MM.1S (cell line): ENCODE measurements around the gene EVPLL.
A peak's percentile ranks its signal among the peaks of the same experiment; 100 is the strongest.

Source experiments
- DNase-seq: peaks from one replicate; pipeline ENCODE4 v3.0.0-alpha.2; 2015
- H2AFZ ChIP-seq: fragments of 300-600 bp; sonication (generic); 2 replicates; pipeline ENCODE4 v1.6.0; 2016; ENCODE audit warnings: antibody characterized with exemption, low read length
- H3F3A ChIP-seq: fragments of 300-600 bp; sonication (generic); 2 replicates; pipeline ENCODE4 v1.6.1; 2016; ENCODE audit warnings: mild to moderate bottlenecking, antibody characterized with exemption, low read length, moderate library complexity, mixed read lengths; ENCODE audit not compliant: insufficient read depth
- H3K27ac ChIP-seq: fragments of 300-600 bp; sonication (generic); 2 replicates; pipeline ENCODE4 v1.5.1; 2016; ENCODE audit warnings: mild to moderate bottlenecking, low read length
- H3K27me3 ChIP-seq: fragments of 300-600 bp; sonication (generic); replicated peaks from 2 replicates; pipeline ENCODE4 v1.6.0; 2016; ENCODE audit warnings: low read length; ENCODE audit not compliant: insufficient read depth
- H3K36me3 ChIP-seq: fragments of 300-600 bp; sonication (generic); replicated peaks from 2 replicates; pipeline ENCODE4 v1.6.1; 2016; ENCODE audit warnings: mild to moderate bottlenecking, low read length, mixed read lengths; ENCODE audit not compliant: insufficient read depth
- H3K4me1 ChIP-seq: fragments of 300-600 bp; sonication (generic); 2 replicates; pipeline ENCODE4 v1.6.1; 2016; ENCODE audit warnings: low read length, mixed read lengths
- H3K4me2 ChIP-seq: fragments of 300-600 bp; sonication (generic); 2 replicates; pipeline ENCODE4 v1.6.0; 2016; ENCODE audit warnings: low read depth, low read length
- H3K4me3 ChIP-seq: fragments of 300-600 bp; sonication (generic); 2 replicates; pipeline ENCODE4 v1.5.1; 2016; ENCODE audit warnings: low read length, mixed read lengths
- H3K79me2 ChIP-seq: fragments of 300-600 bp; sonication (generic); 2 replicates; pipeline ENCODE4 v1.6.1; 2016; ENCODE audit warnings: mixed run types, low read length, mixed read lengths
- H3K9ac ChIP-seq: fragments of 300-600 bp; sonication (generic); 2 replicates; pipeline ENCODE4 v1.6.1; 2016; ENCODE audit warnings: low read length, mixed read lengths
- H3K9me2 ChIP-seq: fragments of 300-600 bp; sonication (generic); replicated peaks from 2 replicates; pipeline ENCODE4 v1.6.1; 2016; ENCODE audit warnings: mild to moderate bottlenecking, low read length, mixed read lengths; ENCODE audit not compliant: insufficient read depth
- H3K9me3 ChIP-seq: fragments of 300-600 bp; sonication (generic); replicated peaks from 2 replicates; pipeline ENCODE4 v1.6.1; 2016; ENCODE audit warnings: mild to moderate bottlenecking, low read length, mixed read lengths; ENCODE audit not compliant: insufficient read depth
- H4K20me1 ChIP-seq: fragments of 300-600 bp; sonication (generic); 2 replicates; pipeline ENCODE4 v1.6.1; 2016; ENCODE audit warnings: mild to moderate bottlenecking, low read length, moderate library complexity, mixed read lengths; ENCODE audit not compliant: insufficient read depth
- EZH2 ChIP-seq: fragments of 300-600 bp; sonication (generic); optimal IDR thresholded peaks from 2 replicates; pipeline ENCODE3; 2017; ENCODE audit warnings: low read depth, mild to moderate bottlenecking, antibody characterized with exemption, low read length, mixed read lengths
- EZH2phosphoT487 ChIP-seq: fragments of 300-600 bp; sonication (generic); IDR thresholded peaks from 2 replicates; pipeline ENCODE4 v1.6.1; 2018; ENCODE audit warnings: antibody characterized with exemption, low read length
- TF ChIP-seq, protein P1 (sequence below): fragments of 300-600 bp; sonication (generic); IDR thresholded peaks from 2 replicates; pipeline ENCODE4 v1.5.1; 2016; ENCODE audit warnings: antibody characterized with exemption, low read length, mixed read lengths

The EVPLL gene

DNA sequence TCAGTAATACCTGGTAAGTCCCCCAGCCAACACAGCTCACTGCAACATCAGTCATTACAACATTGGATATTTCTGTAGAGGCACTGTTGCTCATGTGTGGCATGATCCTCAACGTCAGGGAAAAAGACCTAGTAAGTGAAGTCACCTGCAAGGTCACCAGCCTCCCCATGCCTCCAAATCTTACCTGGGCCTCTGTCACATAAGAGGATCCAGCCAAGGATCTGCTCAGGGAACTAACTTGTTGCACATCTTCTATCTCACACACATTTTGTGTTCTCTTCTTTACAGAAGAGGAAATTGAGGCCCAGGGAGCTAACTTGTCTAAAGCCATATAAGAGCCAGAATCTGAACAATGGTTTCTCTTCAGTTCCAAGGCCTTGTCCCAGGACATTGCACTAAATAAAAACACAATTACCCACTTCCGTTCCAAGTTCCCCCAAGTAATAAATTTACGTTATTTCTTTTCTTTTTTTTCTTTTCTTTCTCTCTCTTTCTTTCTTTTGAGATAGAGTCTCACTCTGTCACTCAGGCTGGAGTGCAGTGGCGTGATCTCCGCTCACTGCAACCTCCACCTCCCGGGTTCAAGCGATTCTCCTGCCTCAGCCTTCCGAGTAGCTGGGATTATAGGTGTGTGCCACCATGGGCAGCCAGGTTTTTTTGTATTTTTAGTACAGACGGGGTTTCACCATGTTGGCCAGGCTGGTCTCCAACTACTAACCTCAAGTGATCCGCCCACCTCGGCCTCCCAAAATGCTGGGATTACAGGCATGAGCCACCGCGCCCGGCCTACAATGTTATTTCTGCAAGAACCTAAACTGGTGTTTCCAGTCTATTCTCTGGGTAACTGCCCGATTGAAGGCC lies 15.5 kb upstream of the EVPLL start:
- no peak for DNase-seq
- H3K27ac ChIP-seq, result no peak overlapping the region
- H3K79me2 ChIP-seq, result peaks cover 48% of the 10 kb centered on the region

DNA sequence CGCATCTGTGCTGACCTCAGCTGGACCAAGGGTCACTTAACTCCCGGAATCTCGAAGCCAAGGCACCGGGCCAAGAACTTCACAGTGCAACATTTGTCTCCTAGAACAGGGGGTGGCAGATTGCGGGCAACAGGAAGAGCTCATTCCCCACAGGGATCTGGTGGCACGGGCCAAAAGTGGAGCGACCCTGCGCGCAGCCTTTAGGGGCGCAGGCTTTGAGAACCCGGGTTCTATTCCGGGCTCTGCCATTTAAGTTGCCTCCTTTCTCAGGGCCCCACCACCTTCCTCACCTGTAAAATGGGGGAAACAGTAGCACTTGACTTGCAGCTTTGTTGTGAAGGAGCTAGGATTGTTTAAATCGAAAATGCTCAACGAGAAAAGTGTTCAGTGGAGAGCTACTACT lies 14.9 kb upstream of the EVPLL start:
- no peaks in the 10 kb centered on the region for H4K20me1 ChIP-seq
- no peaks in the 10 kb centered on the region for H3K9me3 ChIP-seq
- DNase-seq, result peak; percentile 21
- peak overlapping the region; percentile 94 for H3K4me3 ChIP-seq
- H3K9ac ChIP-seq, result peak overlapping the region; percentile 83
- H3F3A ChIP-seq, result no peaks in the 10 kb centered on the region
- H3K4me1 ChIP-seq, result no peaks in the 10 kb centered on the region
- H3K36me3 ChIP-seq, result no peaks in the 10 kb centered on the region
- peak overlapping the region; percentile 87 for H2AFZ ChIP-seq
- TF ChIP-seq EZH2phosphoT487, result no peak
- H3K27ac ChIP-seq, result peak overlapping the region; percentile 20; the same call in 1 of the 2 replicates
- H3K9me2 ChIP-seq, result no peaks in the 10 kb centered on the region
- H3K4me2 ChIP-seq, result peak overlapping the region; percentile 58
- H3K79me2 ChIP-seq, result peaks cover 42% of the 10 kb centered on the region
- H3K27me3 ChIP-seq, result no peaks in the 10 kb centered on the region

More for the DNA sequence above, 15.5 kb upstream of the EVPLL start:
- Histone ChIP-seq H3F3A (no peaks in the 10 kb centered on the region), H3K9me3 (no peaks in the 10 kb centered on the region), H3K9ac (peak overlapping the region; percentile 83; the same call in 1 of the 2 replicates), H4K20me1 (no peaks in the 10 kb centered on the region), H3K4me3 (peak overlapping the region; percentile 94), H3K4me2 (peak overlapping the region; percentile 58), H3K4me1 (no peaks in the 10 kb centered on the region), H3K36me3 (no peaks in the 10 kb centered on the region), H2AFZ (no peak overlapping the region), H3K9me2 (no peaks in the 10 kb centered on the region), H3K27me3 (no peaks in the 10 kb centered on the region)
- TF ChIP-seq EZH2phosphoT487 (no peak), EZH2 (no peak)
- TF ChIP-seq, protein P1, sequence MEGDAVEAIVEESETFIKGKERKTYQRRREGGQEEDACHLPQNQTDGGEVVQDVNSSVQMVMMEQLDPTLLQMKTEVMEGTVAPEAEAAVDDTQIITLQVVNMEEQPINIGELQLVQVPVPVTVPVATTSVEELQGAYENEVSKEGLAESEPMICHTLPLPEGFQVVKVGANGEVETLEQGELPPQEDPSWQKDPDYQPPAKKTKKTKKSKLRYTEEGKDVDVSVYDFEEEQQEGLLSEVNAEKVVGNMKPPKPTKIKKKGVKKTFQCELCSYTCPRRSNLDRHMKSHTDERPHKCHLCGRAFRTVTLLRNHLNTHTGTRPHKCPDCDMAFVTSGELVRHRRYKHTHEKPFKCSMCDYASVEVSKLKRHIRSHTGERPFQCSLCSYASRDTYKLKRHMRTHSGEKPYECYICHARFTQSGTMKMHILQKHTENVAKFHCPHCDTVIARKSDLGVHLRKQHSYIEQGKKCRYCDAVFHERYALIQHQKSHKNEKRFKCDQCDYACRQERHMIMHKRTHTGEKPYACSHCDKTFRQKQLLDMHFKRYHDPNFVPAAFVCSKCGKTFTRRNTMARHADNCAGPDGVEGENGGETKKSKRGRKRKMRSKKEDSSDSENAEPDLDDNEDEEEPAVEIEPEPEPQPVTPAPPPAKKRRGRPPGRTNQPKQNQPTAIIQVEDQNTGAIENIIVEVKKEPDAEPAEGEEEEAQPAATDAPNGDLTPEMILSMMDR, result no peak

DNA sequence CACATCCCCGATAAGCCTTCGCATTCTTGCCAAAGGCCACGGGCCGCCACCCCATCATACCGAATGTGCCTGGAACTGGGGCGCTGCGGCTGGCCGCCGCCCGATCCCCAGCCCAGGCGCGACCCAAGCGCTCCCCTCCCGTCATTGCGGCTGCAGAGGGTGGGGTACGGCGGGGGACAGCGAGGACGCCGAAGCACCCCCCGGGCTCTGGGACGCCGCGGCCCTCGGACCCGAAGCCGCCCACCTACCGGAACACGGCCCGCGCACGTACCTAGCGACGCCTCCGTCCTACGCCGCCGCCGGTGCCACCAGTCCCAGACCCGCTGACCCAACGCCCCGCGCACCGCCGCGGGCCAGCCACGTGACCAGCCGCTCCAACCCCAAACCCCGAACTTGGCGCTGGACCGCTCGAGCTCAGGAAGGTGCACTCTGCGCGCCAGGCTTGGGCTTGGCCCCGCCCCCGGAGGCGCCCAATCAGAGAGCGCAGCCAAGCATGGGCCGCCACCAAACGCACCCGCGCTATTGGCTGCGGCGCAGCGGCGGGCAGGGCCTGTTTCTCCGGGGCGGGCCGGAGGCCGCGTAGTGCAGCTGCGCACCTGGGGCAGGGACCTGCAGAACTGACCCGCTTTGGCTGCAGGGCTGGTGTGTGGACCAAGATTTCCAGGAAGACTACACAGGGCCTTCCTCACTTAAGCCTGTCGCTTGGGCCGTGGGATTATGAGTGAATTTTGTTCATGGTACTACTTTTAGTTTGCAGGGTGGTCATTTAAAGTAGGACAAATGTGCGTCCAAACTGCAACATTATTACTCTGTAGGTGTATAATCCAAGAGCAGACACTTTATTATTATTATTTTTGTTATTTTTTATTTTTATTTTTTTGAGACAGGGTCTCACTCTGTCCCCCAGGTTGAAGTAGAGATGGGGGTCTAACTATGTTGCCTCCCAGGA lies 14.2 kb upstream of the EVPLL start, which contains the start of gene SHMT1:
Gene SHMT1 (minus strand): TSS at position 450 of the 949 bp plus-strand sequence. CDS start 7,569 bp downstream, outside the sequence.
- H2AFZ ChIP-seq, result peak within 1 kb of the TSS; percentile 87
- no peaks in the 10 kb centered on the region for H3K4me1 ChIP-seq
- no peaks in the 10 kb centered on the region for H3K36me3 ChIP-seq
- peaks cover 39% of the 10 kb centered on the region for H3K79me2 ChIP-seq
- peak within 1 kb of the TSS; percentile 83 for H3K9ac ChIP-seq
- TF ChIP-seq EZH2phosphoT487, result no peak
- TF ChIP-seq EZH2, result no peak
- TF ChIP-seq, protein P1, result no peak
- peak within 1 kb of the TSS; percentile 94 for H3K4me3 ChIP-seq
- H3K9me3 ChIP-seq, result no peaks in the 10 kb centered on the region
- H3K27ac ChIP-seq, result peak within 1 kb of the TSS; percentile 20; the same call in 1 of the 2 replicates
- no peaks in the 10 kb centered on the region for H3K27me3 ChIP-seq
- H3K9me2 ChIP-seq, result no peaks in the 10 kb centered on the region
- DNase-seq, result peak; percentile 97
- no peaks in the 10 kb centered on the region for H3F3A ChIP-seq
- peak within 1 kb of the TSS; percentile 58 for H3K4me2 ChIP-seq
- no peaks in the 10 kb centered on the region for H4K20me1 ChIP-seq
